HG02588 (cell line): ENCODE results near the gene TMEM74B.
"Not testable (repeated sequence)": the region's sequence is repeated elsewhere in the genome, so short reads cannot be mapped to it uniquely, and the experiment has no call there.

Experiments
- ATAC-seq: cut with Tn5 transposase; IDR thresholded peaks from one replicate; pipeline ENCODE4 v1.9.1; 2021; ENCODE audit warnings: mild to moderate bottlenecking, moderate library complexity; ENCODE audit not compliant: unreplicated experiment

TMEM74B gene

DNA sequence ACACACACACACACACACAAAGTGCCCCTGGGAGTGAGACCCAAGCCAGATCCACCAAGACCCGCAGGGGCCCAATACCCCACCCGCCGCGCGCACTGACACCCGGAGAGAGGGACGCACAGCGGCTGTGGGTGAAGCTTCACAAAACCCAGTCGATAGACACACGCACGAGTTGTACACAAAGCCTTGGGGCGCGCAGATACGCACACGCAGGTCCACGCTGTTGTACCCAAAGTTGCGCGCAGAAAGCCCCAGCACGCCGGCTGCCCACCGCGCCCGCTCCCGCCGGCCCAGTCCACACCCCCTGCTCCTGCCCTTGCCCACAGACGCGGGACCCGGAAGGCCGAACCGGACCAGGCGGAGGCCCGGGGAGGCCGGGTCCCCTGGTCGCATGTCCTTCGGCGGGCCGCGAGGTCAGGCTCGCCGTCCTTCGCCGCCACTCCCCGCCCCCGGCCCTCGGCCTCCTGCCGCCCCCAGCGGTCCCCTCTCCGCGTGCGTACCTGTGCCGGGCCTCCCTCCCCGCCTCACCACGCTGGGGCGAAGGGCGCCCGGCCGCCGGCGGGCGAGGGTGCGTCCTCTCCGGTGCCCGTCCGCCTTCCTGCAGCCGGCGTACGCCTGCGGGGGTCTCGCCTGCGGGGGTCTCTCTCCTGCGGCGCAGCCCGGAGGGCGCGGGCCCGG, at the start of gene TMEM74B:
Gene TMEM74B, minus strand, starts transcription at position 344 of the 678 bp plus-strand sequence. CDS start 1,180 bp downstream, outside the sequence.
- no peak for ATAC-seq

DNA sequence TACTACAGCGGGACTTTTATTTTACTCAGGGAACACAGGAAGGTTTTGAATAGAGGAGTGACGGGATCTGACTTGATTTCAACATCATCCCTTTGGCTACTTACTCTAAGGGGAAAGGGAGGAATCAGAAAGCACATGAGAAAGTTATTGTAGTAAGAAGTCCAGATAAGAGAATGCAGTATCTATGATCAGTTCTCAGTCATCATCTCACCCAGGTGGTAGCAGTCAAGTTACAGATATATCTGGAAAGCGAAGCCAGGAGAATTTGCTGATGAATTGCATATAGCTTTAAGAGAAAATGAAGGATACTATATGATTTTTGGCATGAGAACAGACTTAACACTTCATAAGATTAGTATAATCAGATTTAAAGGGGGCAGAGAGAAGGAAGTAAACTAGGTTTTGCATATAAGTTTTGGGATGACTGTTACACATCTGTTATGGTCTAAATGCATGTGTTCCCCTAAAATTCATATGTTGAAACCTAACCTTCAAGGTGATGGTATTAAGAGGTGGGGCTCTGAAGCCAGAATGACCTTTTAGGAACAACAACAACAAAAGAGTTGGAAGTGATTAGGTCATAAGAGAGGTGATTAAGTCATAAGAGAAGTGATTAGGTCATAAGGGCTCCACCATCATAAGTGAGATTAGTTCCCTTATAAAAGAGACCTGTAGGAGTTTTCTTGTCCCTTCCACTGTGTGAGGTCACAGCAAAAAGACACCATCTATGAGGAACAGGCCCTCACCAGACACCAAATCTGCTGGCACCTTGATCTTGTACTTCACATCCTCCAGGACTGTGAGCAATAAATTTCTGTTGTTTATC, 47.7 kb upstream of the TMEM74B start:
- no peak for ATAC-seq

DNA sequence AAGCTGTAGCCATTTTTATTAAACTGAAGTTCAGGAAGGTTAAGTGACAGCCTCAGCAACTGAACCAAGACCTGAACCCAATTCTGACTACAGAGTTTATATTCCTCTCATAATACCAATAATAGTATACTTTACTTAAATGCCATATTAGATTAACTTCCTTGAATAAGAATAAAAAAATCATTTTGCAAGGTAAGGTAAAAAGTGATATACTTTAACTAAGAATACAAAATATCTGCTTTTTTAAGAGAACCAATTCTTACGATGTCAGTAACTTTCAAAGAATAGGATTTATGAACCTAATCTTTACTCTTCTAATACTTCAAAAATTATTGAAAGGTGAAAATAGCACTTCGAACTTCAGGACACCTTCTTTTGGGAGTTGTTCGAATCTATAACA, 44.8 kb upstream of the TMEM74B start:
- ATAC-seq, result no peak

DNA sequence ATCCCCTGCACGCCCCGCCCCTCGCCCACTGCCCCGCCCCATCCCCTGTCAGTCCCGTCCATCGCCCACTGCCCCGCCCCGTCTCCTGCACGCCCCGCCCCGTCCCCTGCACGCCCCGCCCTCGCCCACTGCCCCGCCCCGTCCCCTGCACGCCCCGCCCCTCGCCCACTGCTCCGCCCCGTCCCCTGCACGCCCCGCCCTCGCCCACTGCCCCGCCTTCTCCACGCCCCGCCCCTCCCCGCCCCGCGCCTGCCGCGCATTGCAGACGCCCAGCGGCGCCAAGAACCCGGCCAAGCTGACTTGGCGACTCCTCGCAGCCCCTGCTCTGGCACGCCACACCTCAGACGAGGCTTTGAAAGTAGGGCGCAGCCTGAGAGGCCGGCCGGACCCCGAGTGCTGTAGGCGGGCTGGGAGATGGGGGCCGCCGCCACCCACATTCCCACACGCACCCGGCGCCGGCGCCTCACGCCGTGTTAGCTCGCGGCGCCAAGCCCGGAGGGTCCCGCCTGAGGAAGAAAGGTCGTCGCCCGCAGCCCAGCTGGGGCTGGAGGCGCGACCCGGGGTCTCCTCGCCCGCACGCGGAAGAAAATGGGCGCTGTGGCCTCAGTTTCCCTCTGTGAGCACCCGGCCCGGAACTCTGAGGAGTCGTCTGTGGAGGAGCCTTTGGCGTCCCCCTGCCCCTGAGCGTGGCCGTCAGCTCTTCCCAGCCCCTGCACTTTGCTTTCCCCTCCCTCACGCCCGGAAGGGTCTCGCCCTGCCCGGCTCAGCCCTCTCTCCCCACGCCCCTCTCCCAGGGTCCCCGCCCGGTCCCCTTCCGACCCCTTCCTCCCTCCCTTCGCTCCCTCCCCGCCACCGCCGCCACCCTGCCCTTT, 41.2 kb upstream of the TMEM74B start, which contains the start of gene RAD21L1:
Gene RAD21L1, plus strand, starts transcription at position 262 of the 872 bp plus-strand sequence. CDS start 2,410 bp downstream, outside the sequence.
- no peak for ATAC-seq

DNA sequence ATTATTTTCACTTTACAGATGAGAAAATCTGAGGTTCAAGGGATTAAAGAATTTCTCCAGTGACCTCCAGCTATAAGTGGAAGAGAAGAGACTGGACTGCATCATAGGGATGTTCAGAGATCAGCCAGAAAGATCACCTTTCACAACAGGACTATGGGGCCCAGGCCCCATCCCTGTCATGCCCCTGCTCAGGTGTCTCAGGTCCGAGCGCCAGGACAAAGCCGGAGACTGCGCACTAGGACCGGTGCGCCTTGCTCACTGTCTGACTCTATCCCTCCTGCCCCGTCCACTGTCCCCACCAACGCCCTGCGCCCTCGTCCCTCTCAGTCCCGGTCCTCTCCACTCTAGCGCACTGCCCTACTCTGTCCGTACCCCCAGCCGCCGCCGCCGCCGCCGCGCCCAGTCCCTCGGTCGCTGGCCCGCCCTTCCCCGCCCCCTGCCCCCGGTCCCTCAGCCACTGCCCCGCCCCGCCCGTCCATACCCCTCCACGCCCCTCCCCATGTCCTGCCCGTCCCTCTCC, 40.5 kb upstream of the TMEM74B start:
- ATAC-seq, result no peak

DNA sequence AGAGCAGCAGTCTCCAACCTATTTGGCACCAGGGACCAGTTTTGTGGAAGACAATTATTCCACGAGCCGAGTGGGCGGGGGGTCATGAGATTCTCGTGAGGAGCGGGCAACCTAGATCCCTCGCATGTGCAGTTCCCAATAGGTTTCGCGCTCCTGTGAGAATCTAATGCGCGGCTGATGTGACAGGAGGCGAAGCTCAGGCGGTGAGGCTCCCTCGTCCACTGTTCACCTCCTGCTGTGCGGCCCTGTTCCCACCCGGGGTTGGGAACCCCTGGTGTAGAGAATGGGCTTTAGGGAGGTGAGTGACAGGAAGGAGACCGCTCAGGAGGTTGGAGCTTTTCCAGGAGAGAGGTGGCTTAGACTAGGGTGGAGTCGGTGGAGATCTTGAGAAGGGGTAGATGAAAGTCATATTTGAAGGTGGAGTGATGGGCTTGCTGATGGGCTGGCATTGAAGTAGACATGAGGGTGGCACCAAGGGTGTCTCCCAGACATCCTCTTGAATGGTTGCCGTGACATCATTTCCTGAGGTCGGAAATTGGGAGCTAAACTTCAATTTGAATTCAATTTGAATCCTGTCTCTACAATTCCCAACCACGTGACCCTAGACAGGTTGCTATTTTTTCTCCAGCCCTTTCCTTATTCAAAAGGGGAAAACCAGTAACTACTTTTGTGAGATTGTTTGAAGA, 39.6 kb upstream of the TMEM74B start:
- no peak for ATAC-seq

DNA sequence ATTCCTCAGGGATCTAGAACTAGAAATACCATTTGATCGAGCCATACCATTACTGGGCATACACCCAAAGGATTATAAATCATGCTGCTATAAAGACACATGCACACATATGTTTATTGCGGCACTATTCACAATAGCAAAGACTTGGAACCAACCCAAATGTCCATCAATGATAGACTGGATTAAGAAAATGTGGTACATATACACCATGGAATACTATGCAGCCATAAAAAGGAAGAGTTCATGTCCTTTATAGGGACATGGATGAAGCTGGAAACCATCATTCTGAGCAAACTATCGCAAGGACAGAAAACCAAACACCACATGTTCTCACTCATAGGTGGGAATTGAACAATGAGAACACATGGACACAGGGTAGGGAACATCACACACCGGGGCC, 38.0 kb upstream of the TMEM74B start:
- not testable (repeated sequence) for ATAC-seq

DNA sequence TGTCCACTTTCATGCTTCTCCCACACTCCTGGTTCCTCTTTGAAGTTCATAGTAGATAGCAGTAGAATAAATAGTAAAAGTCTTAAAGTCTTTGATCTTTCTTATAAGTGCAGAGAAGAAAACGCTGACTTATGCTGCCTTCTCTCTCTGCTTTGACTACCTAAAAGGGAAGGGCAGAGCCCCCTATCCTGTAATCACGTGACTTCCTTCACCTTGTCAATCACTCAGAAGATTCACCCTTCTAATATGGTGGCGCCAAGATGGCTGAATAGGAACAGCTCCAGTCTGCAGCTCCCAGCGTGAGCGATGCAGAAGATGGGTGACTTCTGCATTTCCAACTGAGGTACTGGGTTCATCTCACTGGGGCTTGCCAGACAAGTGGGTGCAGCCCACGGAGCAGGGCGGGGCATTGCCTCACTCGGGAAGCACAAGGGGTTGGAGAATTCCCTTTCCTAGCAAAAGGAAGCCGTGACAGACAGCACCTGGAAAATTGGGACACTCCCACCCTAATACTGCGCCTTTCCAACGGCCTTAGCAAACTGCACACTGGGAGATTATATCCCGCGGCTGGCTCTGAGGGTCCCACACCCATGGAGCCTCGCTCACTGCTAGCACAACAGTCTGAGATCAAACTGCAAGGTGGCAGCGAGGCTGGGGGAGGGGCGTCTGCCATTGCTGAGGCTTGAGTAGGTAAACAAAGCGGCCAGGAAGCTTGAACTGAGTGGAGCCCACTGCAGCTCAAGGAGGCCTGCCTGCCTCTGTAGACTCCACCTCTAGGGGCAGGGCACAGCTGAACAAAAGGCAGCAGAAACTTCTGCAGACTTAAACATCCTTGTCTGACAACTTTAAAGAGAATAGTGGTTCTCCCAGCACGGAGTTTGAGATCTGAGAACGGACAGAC, 32.0 kb upstream of the TMEM74B start:
- ATAC-seq, result not testable (repeated sequence)

DNA sequence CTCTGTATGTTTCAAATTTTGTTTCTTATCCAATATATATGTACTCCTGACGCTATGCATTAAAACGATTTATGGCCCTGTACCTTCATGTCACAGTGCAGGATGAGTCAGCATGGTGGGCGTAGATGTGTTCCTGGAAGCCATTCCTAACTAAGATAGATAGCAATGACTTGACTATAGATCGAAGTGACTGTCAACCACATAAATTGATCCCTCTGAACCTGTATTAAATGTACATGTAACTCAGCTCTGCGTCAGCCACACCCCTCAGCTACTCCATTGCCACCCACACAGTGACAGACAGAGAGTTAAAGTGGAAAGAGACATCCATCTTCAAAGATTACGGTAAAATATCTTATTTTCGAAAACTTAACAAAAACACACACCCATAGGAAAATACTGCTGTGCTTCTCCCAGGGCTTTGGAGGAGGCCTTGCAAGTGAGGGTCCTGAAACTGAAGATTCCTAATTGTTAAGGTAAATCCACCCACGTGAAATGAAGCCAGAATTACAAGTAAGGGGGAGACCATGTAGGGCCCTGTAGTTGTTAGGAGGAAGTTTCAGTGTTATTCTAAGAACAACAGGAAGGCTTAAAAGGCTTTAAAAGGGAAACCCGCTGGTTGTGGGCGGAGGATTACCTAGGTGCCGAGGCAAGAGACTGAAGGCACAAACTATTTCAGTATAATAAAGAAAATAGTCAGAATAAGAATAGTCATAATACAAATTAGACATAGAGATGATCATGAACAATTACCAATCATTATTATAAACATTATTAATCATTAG, 30.8 kb upstream of the TMEM74B start:
- ATAC-seq, result no peak

DNA sequence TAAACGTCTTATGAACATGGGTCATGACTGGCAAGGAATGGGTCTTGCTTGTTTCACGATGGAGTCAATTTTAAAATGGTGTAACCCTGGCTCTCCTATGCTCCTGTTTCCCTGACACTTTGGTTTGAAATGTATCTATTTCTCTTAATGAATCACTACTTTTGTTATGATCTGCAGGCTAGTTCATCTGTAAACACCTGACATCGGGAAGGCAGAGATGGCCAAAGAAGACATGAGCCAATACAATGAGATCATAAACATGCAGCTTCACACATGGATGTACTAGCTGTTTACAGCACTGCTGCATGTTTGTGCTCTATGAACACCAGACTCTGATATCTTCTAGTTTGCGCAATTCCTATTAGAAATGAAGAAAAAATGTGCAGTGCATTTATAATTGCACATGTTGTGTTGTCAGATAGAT, 30.1 kb upstream of the TMEM74B start:
- ATAC-seq, result no peak

DNA sequence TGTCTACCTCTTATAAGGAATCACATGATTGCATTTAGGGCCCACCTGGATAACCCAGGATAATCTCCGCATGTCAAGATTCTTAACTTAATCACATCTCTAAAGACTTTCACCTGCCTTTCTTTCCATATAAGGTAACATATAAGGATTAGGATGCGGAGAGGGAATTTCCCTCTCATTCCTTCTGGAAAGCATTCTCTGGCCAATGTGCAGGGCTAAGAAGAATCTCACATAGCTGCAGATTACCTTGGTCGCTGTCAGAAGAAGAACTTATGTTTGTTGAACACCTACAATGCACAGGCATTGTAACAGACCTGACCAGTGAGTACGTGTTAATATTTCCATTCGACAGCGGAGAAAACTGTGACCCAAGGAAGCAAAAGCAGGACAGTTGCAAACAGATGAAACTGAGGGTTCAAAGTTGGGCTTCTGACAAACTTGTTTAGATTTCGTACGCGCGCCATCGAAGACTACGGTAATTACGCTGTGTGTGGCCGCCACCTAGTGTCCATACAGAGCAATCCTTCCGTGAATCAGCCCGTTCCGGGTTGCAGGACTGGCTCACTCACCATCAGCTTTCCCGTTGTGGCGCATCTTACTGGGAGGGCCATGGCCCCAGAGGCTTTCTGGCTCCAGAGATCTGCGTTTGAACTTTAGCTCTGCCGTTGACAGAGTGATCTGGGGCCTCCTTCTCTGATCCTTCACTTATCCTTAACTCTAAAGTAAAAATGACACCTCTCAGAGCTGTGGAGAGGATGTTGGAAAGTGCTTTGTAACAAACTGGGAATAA, 28.0 kb upstream of the TMEM74B start:
- ATAC-seq, result no peak

DNA sequence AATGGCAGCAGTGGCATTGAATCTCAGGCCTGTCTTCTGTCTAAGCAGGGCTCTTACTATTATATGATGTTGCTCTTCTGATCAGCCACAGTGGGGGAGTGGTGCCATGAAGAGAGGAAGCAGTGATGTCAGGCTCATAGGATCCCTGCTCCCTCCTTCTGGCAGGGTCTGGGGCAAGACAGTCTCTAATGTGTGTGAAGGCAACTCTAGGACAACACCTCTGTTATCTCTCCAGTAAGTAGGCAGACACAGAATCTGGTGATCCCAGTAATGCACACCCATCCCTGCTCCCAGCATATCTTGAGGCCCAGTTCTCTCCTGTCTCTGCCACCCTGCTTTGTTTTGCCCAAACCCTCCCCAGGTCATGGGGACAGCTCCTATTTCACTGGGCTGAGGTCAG, 27.2 kb upstream of the TMEM74B start:
- ATAC-seq, result no peak

DNA sequence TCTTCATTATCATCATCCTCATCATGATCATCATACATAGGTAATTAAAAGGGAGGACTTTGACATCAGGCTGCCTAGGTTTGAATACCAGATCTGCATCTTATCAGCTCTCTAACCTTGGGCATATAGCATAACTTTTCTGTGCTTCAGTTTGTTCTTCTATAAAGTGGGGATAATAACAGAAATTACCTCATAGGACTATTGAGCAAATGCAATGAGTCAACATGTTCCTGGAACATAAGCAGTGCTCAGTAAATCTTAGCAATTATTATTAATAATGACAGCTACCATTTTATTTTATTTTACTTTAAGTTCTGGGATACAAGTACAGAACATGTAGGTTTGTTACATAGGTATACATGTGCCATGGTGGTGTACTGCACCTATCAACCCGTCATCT, 25.7 kb upstream of the TMEM74B start:
- no peak for ATAC-seq

DNA sequence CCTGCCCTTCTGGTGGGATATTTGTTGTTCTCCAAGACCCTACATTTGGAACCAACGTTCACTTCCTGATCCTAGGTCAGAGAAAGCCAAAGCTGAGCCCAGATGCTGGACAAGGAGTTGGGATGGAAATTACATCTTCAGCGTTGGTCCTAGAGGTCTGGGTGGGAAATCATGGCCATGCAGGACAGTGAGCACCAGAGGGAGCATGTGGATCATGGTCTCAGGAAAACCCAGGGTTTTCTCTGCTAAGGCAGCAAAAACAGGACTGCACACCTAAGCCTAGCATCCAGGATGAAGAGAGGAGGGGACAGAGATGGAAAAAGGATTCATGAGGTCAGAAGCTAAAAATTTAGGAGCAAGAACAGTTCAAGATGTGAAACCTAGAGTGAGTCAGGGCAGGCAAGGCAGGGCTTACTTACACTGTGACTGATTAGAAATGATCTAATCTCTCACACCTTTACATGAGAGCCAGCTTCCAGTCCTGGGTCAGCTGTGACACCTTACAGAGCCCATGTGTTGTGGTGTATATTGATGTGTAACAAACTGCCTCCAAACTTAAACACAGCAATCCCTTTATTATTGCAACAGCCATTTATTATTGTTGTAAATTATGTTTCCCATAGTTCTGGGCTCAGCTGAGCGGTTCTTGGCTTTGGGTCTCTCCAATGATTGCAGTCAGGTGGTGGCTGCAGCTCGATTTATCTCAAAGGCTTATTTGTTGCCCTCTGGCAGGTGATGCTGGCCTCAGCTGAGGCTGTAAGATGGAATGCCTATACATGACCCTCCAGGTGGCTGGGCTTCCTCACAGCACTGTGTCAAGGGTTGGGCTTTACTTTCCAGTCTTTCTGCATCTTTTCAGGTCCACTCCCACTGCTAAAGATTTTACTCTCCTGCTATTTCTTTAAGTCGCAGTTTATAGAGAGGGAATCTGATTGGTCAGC, 24.9 kb upstream of the TMEM74B start:
- no peak for ATAC-seq

DNA sequence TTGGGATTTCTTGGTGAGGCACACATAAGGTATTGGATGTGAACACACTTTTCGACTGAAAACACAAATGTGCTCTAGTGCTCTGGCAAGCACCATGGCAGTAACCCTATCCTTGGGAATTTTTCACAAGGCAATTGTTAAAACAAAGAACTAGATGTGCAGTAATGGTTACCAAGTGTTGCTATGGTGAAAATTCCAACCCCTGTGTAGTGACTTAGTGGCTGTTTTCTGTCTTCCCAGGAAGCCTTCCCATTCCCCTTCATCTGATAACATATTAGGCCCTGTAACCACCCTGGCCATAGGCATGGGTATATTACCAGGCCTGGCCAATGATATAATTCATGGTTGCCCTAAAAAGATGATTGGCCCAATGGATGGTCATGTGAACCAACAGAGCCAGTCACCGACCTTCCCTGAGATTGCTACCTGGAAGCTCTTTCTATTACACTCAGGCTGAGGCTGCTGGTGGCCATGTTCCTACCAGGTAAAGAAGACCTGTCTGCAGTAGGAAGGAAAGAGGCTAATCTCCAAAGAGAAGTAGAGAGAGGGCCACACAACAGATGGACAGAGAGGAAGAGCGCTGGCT, 22.6 kb upstream of the TMEM74B start:
- ATAC-seq, result no peak
